ENCODE measurements around the gene STOML1.
"Not testable (repeated sequence)": the region's sequence is repeated elsewhere in the genome, so short reads cannot be mapped to it uniquely, and the experiment has no call there.

Gene STOML1

GRCh38 chr15:73938516-73938915, 53.6 kb downstream of the STOML1 start:
- not testable (repeated sequence) for H3K9ac ChIP-seq (ENCODE audit: low read depth, low read length); H3K4me1 ChIP-seq (ENCODE audit: insufficient read depth, low read length); H3K36me3 ChIP-seq (ENCODE audit: insufficient read depth, low read depth, low read length); H3K27ac ChIP-seq (ENCODE audit: low read length); H3K27me3 ChIP-seq (ENCODE audit: insufficient read depth, low read length); H3K4me3 ChIP-seq (ENCODE audit: low read length); H3K9me3 ChIP-seq (ENCODE audit: insufficient read depth, low read depth, low read length)

GRCh38 chr15:73937726-73938125, 54.4 kb downstream of the STOML1 start:
- Histone ChIP-seq H3K27ac (ENCODE audit: low read length) (no peak overlapping the region), H3K9ac (ENCODE audit: low read depth, low read length) (no peak overlapping the region), H3K27me3 (ENCODE audit: insufficient read depth, low read length) (no peaks in the 10 kb centered on the region), H3K36me3 (ENCODE audit: insufficient read depth, low read depth, low read length) (no peaks in the 10 kb centered on the region), H3K4me3 (ENCODE audit: low read length) (no peak overlapping the region), H3K9me3 (ENCODE audit: insufficient read depth, low read depth, low read length) (no peaks in the 10 kb centered on the region), H3K4me1 (ENCODE audit: insufficient read depth, low read length) (peaks cover 8% of the 10 kb centered on the region; the same call in 1 of the 2 replicates)

- Histone ChIP-seq H3K4me3 (ENCODE audit: low read length) (no peak overlapping the region), H3K9ac (ENCODE audit: low read depth, low read length) (no peak overlapping the region), H3K27ac (ENCODE audit: low read length) (no peak overlapping the region), H3K27me3 (ENCODE audit: insufficient read depth, low read length) (no peaks in the 10 kb centered on the region), H3K36me3 (ENCODE audit: insufficient read depth, low read depth, low read length) (no peaks in the 10 kb centered on the region), H3K9me3 (ENCODE audit: insufficient read depth, low read depth, low read length) (no peaks in the 10 kb centered on the region), H3K4me1 (ENCODE audit: insufficient read depth, low read length) (peaks cover 8% of the 10 kb centered on the region; the same call in 1 of the 2 replicates)
These were observed 54.8 kb downstream of the STOML1 start for GRCh38 chr15:73937296-73937695.

- Histone ChIP-seq H3K9ac (ENCODE audit: low read depth, low read length) (no peak overlapping the region), H3K9me3 (ENCODE audit: insufficient read depth, low read depth, low read length) (no peaks in the 10 kb centered on the region), H3K27ac (ENCODE audit: low read length) (no peak overlapping the region), H3K36me3 (ENCODE audit: insufficient read depth, low read depth, low read length) (no peaks in the 10 kb centered on the region), H3K4me3 (ENCODE audit: low read length) (no peak overlapping the region), H3K4me1 (ENCODE audit: insufficient read depth, low read length) (peaks cover 8% of the 10 kb centered on the region; the same call in 1 of the 2 replicates), H3K27me3 (ENCODE audit: insufficient read depth, low read length) (no peaks in the 10 kb centered on the region)
These were observed 55.4 kb downstream of the STOML1 start for GRCh38 chr15:73936588-73937290.

GRCh38 chr15:73936181-73936580, 55.9 kb downstream of the STOML1 start:
- Histone ChIP-seq H3K36me3 (ENCODE audit: insufficient read depth, low read depth, low read length) (no peaks in the 10 kb centered on the region), H3K4me3 (ENCODE audit: low read length) (no peak overlapping the region), H3K27me3 (ENCODE audit: insufficient read depth, low read length) (no peaks in the 10 kb centered on the region), H3K9me3 (ENCODE audit: insufficient read depth, low read depth, low read length) (no peaks in the 10 kb centered on the region), H3K27ac (ENCODE audit: low read length) (no peak overlapping the region), H3K9ac (ENCODE audit: low read depth, low read length) (no peak overlapping the region), H3K4me1 (ENCODE audit: insufficient read depth, low read length) (peaks cover 8% of the 10 kb centered on the region; the same call in 1 of the 2 replicates)

- H3K9me3 ChIP-seq (ENCODE audit: insufficient read depth, low read depth, low read length), result no peaks in the 10 kb centered on the region
- no peak overlapping the region for H3K4me3 ChIP-seq (ENCODE audit: low read length)
- H3K9ac ChIP-seq (ENCODE audit: low read depth, low read length), result no peak overlapping the region
- H3K27me3 ChIP-seq (ENCODE audit: insufficient read depth, low read length), result no peaks in the 10 kb centered on the region
- peaks cover 8% of the 10 kb centered on the region; the same call in 1 of the 2 replicates for H3K4me1 ChIP-seq (ENCODE audit: insufficient read depth, low read length)
- H3K36me3 ChIP-seq (ENCODE audit: insufficient read depth, low read depth, low read length), result no peaks in the 10 kb centered on the region
- no peak overlapping the region for H3K27ac ChIP-seq (ENCODE audit: low read length)
These were observed 56.5 kb downstream of the STOML1 start for GRCh38 chr15:73935547-73935946.

GRCh38 chr15:73934281-73934680, 57.8 kb downstream of the STOML1 start:
- no peak overlapping the region for H3K27ac ChIP-seq (ENCODE audit: low read length)
- H3K4me3 ChIP-seq (ENCODE audit: low read length), result no peak overlapping the region

GRCh38 chr15:73932381-73933191, 59.5 kb downstream of the STOML1 start:
- no peaks in the 10 kb centered on the region for H3K9me3 ChIP-seq (ENCODE audit: insufficient read depth, low read depth, low read length)
- peaks cover 10% of the 10 kb centered on the region; the same call in 1 of the 2 replicates for H3K27me3 ChIP-seq (ENCODE audit: insufficient read depth, low read length)
- H3K4me3 ChIP-seq (ENCODE audit: low read length), result no peak overlapping the region
- no peaks in the 10 kb centered on the region for H3K36me3 ChIP-seq (ENCODE audit: insufficient read depth, low read depth, low read length)
- peaks cover 12% of the 10 kb centered on the region; the same call in 1 of the 2 replicates for H3K4me1 ChIP-seq (ENCODE audit: insufficient read depth, low read length)
- no peak overlapping the region for H3K27ac ChIP-seq (ENCODE audit: low read length)
- H3K9ac ChIP-seq (ENCODE audit: low read depth, low read length), result no peak overlapping the region

More at GRCh38 chr15:73934281-73934680, 57.8 kb downstream of the STOML1 start:
- H3K9me3 ChIP-seq (ENCODE audit: insufficient read depth, low read depth, low read length), result no peaks in the 10 kb centered on the region
- H3K4me1 ChIP-seq (ENCODE audit: insufficient read depth, low read length), result peaks cover 8% of the 10 kb centered on the region; the same call in 1 of the 2 replicates
- no peaks in the 10 kb centered on the region for H3K27me3 ChIP-seq (ENCODE audit: insufficient read depth, low read length)
- no peak overlapping the region for H3K9ac ChIP-seq (ENCODE audit: low read depth, low read length)
- H3K36me3 ChIP-seq (ENCODE audit: insufficient read depth, low read depth, low read length), result no peaks in the 10 kb centered on the region

- Histone ChIP-seq H3K27me3 (ENCODE audit: insufficient read depth, low read length) (peaks cover 16% of the 10 kb centered on the region; the same call in 1 of the 2 replicates), H3K9ac (ENCODE audit: low read depth, low read length) (no peak overlapping the region), H3K4me3 (ENCODE audit: low read length) (no peak overlapping the region), H3K4me1 (ENCODE audit: insufficient read depth, low read length) (peaks cover 10% of the 10 kb centered on the region; the same call in 1 of the 2 replicates), H3K27ac (ENCODE audit: low read length) (no peak overlapping the region), H3K36me3 (ENCODE audit: insufficient read depth, low read depth, low read length) (no peaks in the 10 kb centered on the region), H3K9me3 (ENCODE audit: insufficient read depth, low read depth, low read length) (no peaks in the 10 kb centered on the region)
These were observed 60.7 kb downstream of the STOML1 start for GRCh38 chr15:73931441-73931840.

GRCh38 chr15:73930790-73931281, 61.3 kb downstream of the STOML1 start:
- no peak overlapping the region for H3K9ac ChIP-seq (ENCODE audit: low read depth, low read length)
- peaks cover 6% of the 10 kb centered on the region; the same call in 1 of the 2 replicates for H3K4me1 ChIP-seq (ENCODE audit: insufficient read depth, low read length)
- H3K27ac ChIP-seq (ENCODE audit: low read length), result no peak overlapping the region
- H3K4me3 ChIP-seq (ENCODE audit: low read length), result no peak overlapping the region
- no peaks in the 10 kb centered on the region for H3K9me3 ChIP-seq (ENCODE audit: insufficient read depth, low read depth, low read length)
- no peaks in the 10 kb centered on the region for H3K36me3 ChIP-seq (ENCODE audit: insufficient read depth, low read depth, low read length)
- H3K27me3 ChIP-seq (ENCODE audit: insufficient read depth, low read length), result peaks cover 17% of the 10 kb centered on the region; the same call in 1 of the 2 replicates

- Histone ChIP-seq H3K27me3 (ENCODE audit: insufficient read depth, low read length) (peaks cover 21% of the 10 kb centered on the region; the same call in 1 of the 2 replicates), H3K9me3 (ENCODE audit: insufficient read depth, low read depth, low read length) (no peaks in the 10 kb centered on the region), H3K27ac (ENCODE audit: low read length) (no peak overlapping the region), H3K9ac (ENCODE audit: low read depth, low read length) (no peak overlapping the region), H3K4me3 (ENCODE audit: low read length) (no peak overlapping the region), H3K4me1 (ENCODE audit: insufficient read depth, low read length) (peaks cover 6% of the 10 kb centered on the region; the same call in 1 of the 2 replicates), H3K36me3 (ENCODE audit: insufficient read depth, low read depth, low read length) (no peaks in the 10 kb centered on the region)
These were observed 61.7 kb downstream of the STOML1 start for GRCh38 chr15:73930371-73930770.
